Retinal pigment epithelial cell (primary cell): Measurements from ENCODE around the gene RHOH.

ENCODE experiments used
- DNase-seq: peaks from one replicate; pipeline ENCODE4 v3.0.0-alpha.2; 2010; ENCODE audit warnings: low read depth
- H3K4me3 ChIP-seq: 2 replicates; pipeline ENCODE4 v1.5.1; 2011; ENCODE audit warnings: mild to moderate bottlenecking, low read length, control low read depth, moderate library complexity
- CTCF ChIP-seq: conservative IDR thresholded peaks from 2 replicates; pipeline ENCODE4 v1.5.1; 2011; ENCODE audit warnings: low read depth, low read length, control low read depth, inconsistent platforms

RHOH gene

GRCh38 chr4:40243386-40243948 lies 46.6 kb downstream of the RHOH start:
- DNase-seq, result no peak
- H3K4me3 ChIP-seq, result no peak overlapping the region
- TF ChIP-seq CTCF, result no peak

DNA sequence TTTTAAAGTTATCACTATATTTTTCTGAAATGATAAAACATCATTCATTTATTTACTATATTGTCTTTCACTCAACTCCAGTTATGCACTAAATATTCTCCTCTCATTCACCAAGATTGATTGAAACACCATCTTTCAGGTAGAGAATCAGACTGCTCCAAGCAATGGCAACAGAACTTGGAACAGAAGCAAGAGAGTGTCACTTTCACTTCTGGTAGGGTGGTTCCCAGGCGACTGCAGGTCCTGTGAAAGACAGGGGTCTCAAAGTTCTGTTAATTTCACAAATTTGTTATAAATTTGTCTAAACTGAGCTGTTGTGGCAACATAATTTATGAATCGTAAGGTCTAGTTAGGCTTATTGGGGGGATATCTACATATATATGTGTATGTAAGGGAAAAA lies 47.8 kb downstream of the RHOH start:
- TF ChIP-seq CTCF, result no peak
- no peak overlapping the region for H3K4me3 ChIP-seq
- no peak for DNase-seq

DNA sequence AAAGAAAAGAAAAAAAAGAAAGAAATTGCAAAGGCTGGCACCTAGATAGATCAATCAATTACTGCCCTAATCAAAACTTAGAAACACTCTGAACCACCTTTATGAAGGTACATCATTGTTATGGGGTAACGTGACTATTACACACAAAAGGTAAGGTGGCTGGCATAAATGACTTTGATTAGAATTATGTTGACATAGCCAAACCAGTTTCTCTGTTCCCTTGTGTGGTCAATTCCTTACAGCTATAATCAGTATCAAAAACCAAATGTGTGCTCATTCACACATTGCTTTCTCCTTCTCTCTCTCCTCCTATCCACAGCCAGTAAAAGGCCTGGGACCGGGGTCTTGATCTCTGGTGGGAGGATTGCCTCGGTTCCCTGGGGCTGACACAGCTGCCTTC lies 48.7 kb downstream of the RHOH start:
- H3K4me3 ChIP-seq, result no peak overlapping the region
- no peak for TF ChIP-seq CTCF
- no peak for DNase-seq

DNA sequence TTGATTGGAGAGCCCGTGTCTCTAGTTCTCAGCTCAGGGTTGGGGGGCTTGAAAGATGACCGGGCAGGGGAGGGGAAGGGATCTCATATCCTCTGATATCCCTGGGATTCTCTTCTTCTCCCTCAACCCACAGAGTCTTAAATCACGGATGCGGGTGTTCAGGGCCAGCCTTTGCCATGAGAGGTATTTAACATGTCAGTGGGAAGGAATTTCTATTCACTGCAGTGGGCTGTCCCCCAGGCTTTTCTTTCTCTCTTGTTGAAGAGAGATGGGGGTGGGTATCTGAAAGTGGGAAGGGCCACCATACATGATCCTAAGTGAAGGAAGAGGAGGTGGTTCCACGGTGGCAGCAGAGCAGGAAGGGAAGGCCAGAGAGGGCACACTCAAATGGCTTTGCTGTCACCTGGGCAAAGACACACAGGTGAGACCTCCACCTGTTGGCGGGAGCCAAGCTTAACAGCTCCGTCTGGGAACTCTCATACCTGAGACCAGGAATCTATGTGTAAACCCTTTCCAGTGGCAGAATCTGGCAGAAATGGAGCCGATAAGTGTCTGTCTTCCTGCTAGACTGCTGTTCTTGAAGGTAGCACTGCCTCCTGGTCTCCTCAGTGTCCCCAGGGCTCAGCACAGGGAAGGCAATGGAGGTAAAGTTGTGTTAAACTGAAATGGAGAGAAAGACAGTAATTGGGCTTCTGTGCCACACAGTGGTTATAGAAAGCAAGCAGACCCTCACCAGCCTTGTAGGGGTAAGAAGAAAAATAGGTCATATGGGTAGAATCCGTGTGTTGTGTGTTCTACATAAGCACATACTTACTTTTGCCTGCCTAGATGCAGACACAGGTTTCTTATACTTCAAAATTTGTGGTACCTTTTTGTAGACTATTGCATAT lies 49.4 kb downstream of the RHOH start:
- no peak for TF ChIP-seq CTCF
- no peak for DNase-seq
- no peak overlapping the region for H3K4me3 ChIP-seq

- no peak for DNase-seq
- no peak overlapping the region for H3K4me3 ChIP-seq
- TF ChIP-seq CTCF, result no peak
Observed at GRCh38 chr4:40246938-40247337, 50.1 kb downstream of the RHOH start.

GRCh38 chr4:40247350-40247749 lies 50.5 kb downstream of the RHOH start:
- no peak for DNase-seq

More at GRCh38 chr4:40247350-40247749, 50.5 kb downstream of the RHOH start:
- no peak overlapping the region for H3K4me3 ChIP-seq
- TF ChIP-seq CTCF, result no peak
